Endodermal cell (in vitro differentiated cells): ENCODE results near the gene CYYR1. TPM values are rescaled to one million over a fixed set of nuclear protein-coding genes. Genes with fewer than 3 reads are reported as not detected.

Source experiments
- DNase-seq: peaks from one replicate; pipeline ENCODE4 v3.0.0-alpha.2; 2017
- H3K27ac ChIP-seq: 2 replicates; pipeline ENCODE4 v1.5.1; 2013; ENCODE audit warnings: mild to moderate bottlenecking, low read depth, low read length, moderate library complexity
- H3K27me3 ChIP-seq: 2 replicates; pipeline ENCODE4 v1.6.1; 2013; ENCODE audit warnings: mild to moderate bottlenecking, low read length, moderate library complexity; ENCODE audit not compliant: insufficient read depth, control insufficient read depth, poor library complexity, severe bottlenecking
- H3K36me3 ChIP-seq: 2 replicates; pipeline ENCODE4 v1.7.0; 2013; ENCODE audit warnings: mild to moderate bottlenecking, low read length, moderate library complexity; ENCODE audit not compliant: control insufficient read depth, insufficient read depth
- H3K4me1 ChIP-seq: one replicate; pipeline ENCODE4 v1.7.0; 2013; ENCODE audit warnings: low read length; ENCODE audit not compliant: control insufficient read depth, insufficient read depth
- H3K4me3 ChIP-seq: 2 replicates; pipeline ENCODE4 v1.5.1; 2013; ENCODE audit warnings: mild to moderate bottlenecking, low read length, moderate library complexity
- H3K9ac ChIP-seq: 2 replicates; pipeline ENCODE4 v1.6.1; 2013; ENCODE audit warnings: mild to moderate bottlenecking, low read length, moderate library complexity; ENCODE audit not compliant: poor library complexity, severe bottlenecking; ENCODE audit errors: extremely low read depth
- H3K9me3 ChIP-seq: 2 replicates; pipeline ENCODE4 v1.6.1; 2013; ENCODE audit warnings: mild to moderate bottlenecking, low read length, moderate library complexity; ENCODE audit not compliant: control insufficient read depth
- H3K27ac Mint-ChIP-seq: 2 replicates; pipeline ENCODE4 v1.8.0; 2020; ENCODE audit warnings: mixed read lengths
- H3K27me3 Mint-ChIP-seq: 2 replicates; pipeline ENCODE4 v1.8.0; 2021; ENCODE audit warnings: mild to moderate bottlenecking, mixed read lengths; ENCODE audit not compliant: insufficient read depth
- H3K36me3 Mint-ChIP-seq: 2 replicates; pipeline ENCODE4 v1.8.0; 2020; ENCODE audit warnings: low read depth, mixed read lengths
- H3K4me1 Mint-ChIP-seq: 2 replicates; pipeline ENCODE4 v1.8.0; 2020; ENCODE audit warnings: mixed read lengths
- H3K4me3 Mint-ChIP-seq: 2 replicates; pipeline ENCODE4 v1.8.0; 2020; ENCODE audit warnings: mild to moderate bottlenecking, moderate library complexity, mixed read lengths
- H3K9me3 Mint-ChIP-seq: 2 replicates; pipeline ENCODE4 v1.8.0; 2020; ENCODE audit warnings: mild to moderate bottlenecking, mixed read lengths
- CTCF ChIP-seq: fragments of 200-600 bp; sonication (generic); conservative IDR thresholded peaks from 2 replicates; pipeline ENCODE4 v1.5.0; 2021; ENCODE audit warnings: antibody characterized with exemption, mild to moderate bottlenecking
- WGBS, 2 experiments: methylation state at CpG; one replicate each; pipeline versions ENCODE4 v1.1.5 to v1.1.7; 2013; ENCODE audit warnings: missing lambda C conversion rate in 2 of 2, mixed read lengths in 1 of 2; ENCODE audit not compliant: insufficient coverage in 1 of 2, insufficient read length in 1 of 2; 5-methylcytosine and 5-hydroxymethylcytosine counted together
- total RNA-seq, 2 donors: library from RNA; stranded (reverse); fragmentation: NEBNext Ultra II Directional in 1 of 2; extraction: Animal tissue kit (Norgen Biotek cat#: 25700) in 1 of 2; gene quantifications; 2 replicates in 1 of 2; 3 replicates in 1 of 2; pipeline ENCODE4 v1.2.1, GENCODE V29; 2021

Gene CYYR1
- total RNA-seq, 2 donors from 2014 or later = 16.8 to 16.9 TPM

- Histone ChIP-seq H3K27me3 (no peaks in the 10 kb centered on the region), H3K9me3 (no peaks in the 10 kb centered on the region), H3K27ac (no peak overlapping the region), H3K4me1 (no peaks in the 10 kb centered on the region), H3K4me3 (no peak overlapping the region), H3K36me3 (no peaks in the 10 kb centered on the region), H3K9ac (no peak overlapping the region)
- no peak for DNase-seq
- no peaks in the 10 kb centered on the region for H3K4me1 Mint-ChIP-seq
- no peak overlapping the region for H3K4me3 Mint-ChIP-seq
- WGBS, 2 experiments = 87 to 98% methylated on average over 4 to 6 of the region's 6 CpGs
- no peak for TF ChIP-seq CTCF
- H3K27me3 Mint-ChIP-seq = no peaks in the 10 kb centered on the region
- H3K36me3 Mint-ChIP-seq = peaks cover 3% of the 10 kb centered on the region
- no peak overlapping the region for H3K27ac Mint-ChIP-seq
- H3K9me3 Mint-ChIP-seq = peaks cover 7% of the 10 kb centered on the region
Observed at GRCh38 chr21:26423511-26423910, 149.6 kb downstream of the CYYR1 start.

- H3K27me3 Mint-ChIP-seq = no peaks in the 10 kb centered on the region
- no peak for TF ChIP-seq CTCF
- no peak overlapping the region for H3K27ac ChIP-seq
- H3K27ac Mint-ChIP-seq = no peak overlapping the region
- no peak overlapping the region for H3K4me3 ChIP-seq
- peaks cover 7% of the 10 kb centered on the region for H3K9me3 Mint-ChIP-seq
- no peaks in the 10 kb centered on the region for H3K27me3 ChIP-seq
- H3K36me3 ChIP-seq = no peaks in the 10 kb centered on the region
- no peaks in the 10 kb centered on the region for H3K9me3 ChIP-seq
- no peak for DNase-seq
- no peaks in the 10 kb centered on the region for H3K4me1 ChIP-seq
- peaks cover 3% of the 10 kb centered on the region for H3K36me3 Mint-ChIP-seq
- 98 to 100% methylated on average over 2 to 4 of the region's 4 CpGs for WGBS, 2 experiments
- no peak overlapping the region for H3K4me3 Mint-ChIP-seq
- H3K4me1 Mint-ChIP-seq = no peaks in the 10 kb centered on the region
- H3K9ac ChIP-seq = no peak overlapping the region
Observed at GRCh38 chr21:26422706-26423105, 150.4 kb downstream of the CYYR1 start.

- no peaks in the 10 kb centered on the region for H3K4me1 ChIP-seq
- Mint-ChIP-seq H3K4me3 (no peak overlapping the region), H3K36me3 (peaks cover 3% of the 10 kb centered on the region), H3K27ac (no peak overlapping the region), H3K27me3 (no peaks in the 10 kb centered on the region), H3K4me1 (no peaks in the 10 kb centered on the region), H3K9me3 (peaks cover 7% of the 10 kb centered on the region)
- H3K9me3 ChIP-seq = no peaks in the 10 kb centered on the region
- H3K36me3 ChIP-seq = no peaks in the 10 kb centered on the region
- no peak for DNase-seq
- no peaks in the 10 kb centered on the region for H3K27me3 ChIP-seq
- 84% methylated on average over 3 of the region's 3 CpGs; no CpG with 5 or more reads in 1 of the 2 experiments for WGBS, 2 experiments
- H3K9ac ChIP-seq = no peak overlapping the region
- H3K27ac ChIP-seq = no peak overlapping the region
- no peak overlapping the region for H3K4me3 ChIP-seq
- no peak for TF ChIP-seq CTCF
Observed at GRCh38 chr21:26422138-26422537, 150.9 kb downstream of the CYYR1 start.
